Measurements from ENCODE around the gene SDC4.

SDC4 gene

DNA sequence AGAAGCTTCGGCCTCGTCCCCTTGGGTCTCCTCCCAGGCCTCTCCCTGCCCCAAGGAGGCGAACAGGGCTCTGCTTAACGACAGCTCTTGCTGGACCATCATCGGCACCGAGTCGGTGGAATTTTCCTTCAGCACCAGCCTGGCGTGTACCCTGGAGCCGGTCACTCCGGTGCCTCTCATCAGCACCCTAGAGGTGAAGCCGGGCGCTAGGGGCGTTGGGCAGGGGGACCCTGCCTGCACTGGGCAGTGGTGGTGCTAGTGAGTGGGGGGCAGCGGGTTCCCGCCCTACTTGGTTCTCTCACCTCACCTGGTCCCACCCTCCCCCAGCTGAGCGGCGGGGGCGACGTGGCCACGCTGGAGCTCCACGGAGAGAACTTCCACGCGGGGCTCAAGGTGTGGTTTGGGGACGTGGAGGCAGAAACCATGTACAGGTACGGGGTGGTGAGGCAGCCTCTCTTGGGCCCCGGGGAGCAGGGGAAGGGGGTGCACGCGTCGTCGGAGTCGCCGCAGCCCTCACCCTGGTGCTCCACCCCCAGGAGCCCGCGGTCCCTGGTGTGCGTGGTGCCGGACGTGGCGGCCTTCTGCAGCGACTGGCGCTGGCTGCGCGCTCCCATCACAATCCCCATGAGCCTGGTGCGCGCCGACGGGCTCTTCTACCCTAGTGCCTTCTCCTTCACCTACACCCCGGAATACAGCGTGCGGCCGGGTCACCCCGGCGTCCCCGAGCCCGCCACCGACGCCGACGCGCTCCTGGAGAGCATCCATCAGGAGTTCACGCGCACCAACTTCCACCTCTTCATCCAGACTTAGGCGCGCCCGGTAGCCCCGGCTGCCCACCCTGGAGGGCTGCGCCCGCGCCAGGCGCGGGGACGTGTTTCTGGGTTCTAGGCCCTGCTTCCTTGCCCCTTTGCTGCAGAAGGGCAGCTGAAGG is 31.8 kb downstream of the SDC4 start:
- no peak for TF ChIP-seq CTCF (IDR thresholded peaks at IDR 0.05; ENCODE audit: control extremely low read depth, extremely low read depth, low read depth, missing control alignments)
- CTCF ChIA-PET = interaction anchor here (1.0 to 6.4 kb wide), 8 partner anchors 11 to 455 kb away, joined by 3 to 55 read pairs (median 10); no protein-coding TSS in a partner anchor

DNA sequence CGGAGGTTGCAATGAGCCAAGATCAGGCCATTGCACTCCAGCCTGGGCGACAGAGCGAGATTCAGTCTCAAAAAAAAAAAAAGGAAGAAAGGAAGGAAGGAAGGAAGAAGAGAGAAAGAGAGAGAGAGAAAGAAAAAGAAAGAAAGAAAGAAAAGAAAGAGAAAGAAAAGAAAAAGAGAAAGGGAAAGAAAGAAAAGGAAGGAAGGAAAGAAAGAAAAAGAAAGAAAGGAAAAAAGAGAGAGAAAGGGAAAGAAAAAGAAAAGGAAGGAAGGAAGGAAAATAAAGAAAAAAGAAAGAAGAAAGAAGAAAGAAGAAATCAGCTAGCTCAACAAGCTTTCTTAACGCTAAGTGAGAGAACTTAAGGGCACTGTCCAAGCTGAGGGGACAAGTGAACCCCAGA is 32.6 kb downstream of the SDC4 start:
- TF ChIP-seq CTCF (IDR thresholded peaks at IDR 0.05; ENCODE audit: control extremely low read depth, extremely low read depth, low read depth, missing control alignments) = no peak
- ChIA-PET POLR2A (no interaction called here), CTCF (interaction anchor here (1.0 to 4.5 kb wide), 4 partner anchors 14 to 455 kb away, joined by 3 to 32 read pairs (median 4); no protein-coding TSS in a partner anchor)
- no peak for DNase-seq (ENCODE audit: extremely low spot score)

More for the DNA sequence above, 31.8 kb downstream of the SDC4 start:
- DNase-seq (ENCODE audit: extremely low spot score) = no peak
- POLR2A ChIA-PET = no interaction called here

GRCh38 chr20:45313943-45314342 is 34.3 kb downstream of the SDC4 start:
- ChIA-PET POLR2A (no interaction called here), CTCF (interaction anchor here (1.2 to 3.9 kb wide), 3 partner anchors 20 to 464 kb away, joined by 3 to 19 read pairs (median 3); no protein-coding TSS in a partner anchor)
- no peak for TF ChIP-seq CTCF (IDR thresholded peaks at IDR 0.05; ENCODE audit: control extremely low read depth, extremely low read depth, low read depth, missing control alignments)
- no peak for DNase-seq (ENCODE audit: extremely low spot score)

GRCh38 chr20:45313065-45313695 is 35.0 kb downstream of the SDC4 start:
- DNase-seq (ENCODE audit: extremely low spot score) = no peak
- POLR2A ChIA-PET = no interaction called here
- TF ChIP-seq CTCF (IDR thresholded peaks at IDR 0.05; ENCODE audit: control extremely low read depth, extremely low read depth, low read depth, missing control alignments) = no peak
- CTCF ChIA-PET = interaction anchor here (0.8 to 3.9 kb wide), 6 partner anchors 12 to 465 kb away, joined by 3 to 19 read pairs (median 6); no protein-coding TSS in a partner anchor

DNA sequence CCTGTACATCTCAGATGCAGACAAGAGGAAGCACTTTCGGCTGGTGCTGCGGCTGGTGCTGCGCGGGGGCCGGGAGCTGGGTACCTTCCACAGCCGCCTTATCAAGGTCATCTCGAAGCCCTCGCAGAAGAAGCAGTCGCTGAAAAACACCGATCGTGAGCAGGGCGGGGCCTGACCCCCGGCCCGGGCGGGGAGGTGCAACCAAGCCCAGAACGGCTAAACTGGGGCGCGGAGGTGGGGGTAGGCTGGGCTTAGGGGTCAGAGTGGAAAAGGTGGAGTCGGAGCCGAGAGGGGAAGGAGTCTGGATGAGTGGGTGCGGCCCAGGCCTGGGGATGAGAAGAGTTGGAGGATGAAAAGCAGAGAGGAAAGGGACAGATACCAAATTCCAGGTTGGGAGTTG is 36.0 kb downstream of the SDC4 start:
- DNase-seq (ENCODE audit: extremely low spot score) = no peak
- POLR2A ChIA-PET = no interaction called here
- no peak for TF ChIP-seq CTCF (IDR thresholded peaks at IDR 0.05; ENCODE audit: control extremely low read depth, extremely low read depth, low read depth, missing control alignments)
- CTCF ChIA-PET = interaction anchor here (0.7 to 3.9 kb wide), 14 partner anchors 9 to 459 kb away, joined by 3 to 19 read pairs (median 4); partner anchors contain the start of gene SYS1

- CTCF ChIA-PET = interaction anchor here (0.7 to 3.9 kb wide), 14 partner anchors 9 to 460 kb away, joined by 3 to 19 read pairs (median 4); partner anchors contain the start of gene SYS1
- POLR2A ChIA-PET = no interaction called here
- TF ChIP-seq CTCF (IDR thresholded peaks at IDR 0.05; ENCODE audit: control extremely low read depth, extremely low read depth, low read depth, missing control alignments) = peak; percentile 79
- peak; percentile 81 for DNase-seq (ENCODE audit: extremely low spot score)
Observed at GRCh38 chr20:45311589-45312211, 36.5 kb downstream of the SDC4 start.

Data from GM10248 (cell line).